ENCODE results near the gene RUBCNL. TPM values are rescaled to one million over a fixed set of nuclear protein-coding genes. Genes with fewer than 3 reads are reported as not detected.

The RUBCNL gene
- total and polyA plus RNA-seq, 2 of the 4 experiments (the other 2 are of a cell fraction): 0.03 TPM; not detected in 1

- Histone ChIP-seq H2BK120ac (ENCODE audit: low read depth, low read length) (no peak overlapping the region), H3K27ac (ENCODE audit: insufficient read depth, low read length) (no peak overlapping the region), H2AFZ (replicated peaks; ENCODE audit: low read length, poor library complexity) (no peak overlapping the region), H2BK20ac (ENCODE audit: low read depth, low read length) (no peak overlapping the region), H3K79me1 (ENCODE audit: low read depth in 1 of 2, low read length in 2 of 2) (no peaks in the 10 kb centered on the region), H3K4me2 (ENCODE audit: low read depth, low read length) (no peak overlapping the region), H3K4me1 (ENCODE audit: control insufficient read depth, insufficient read depth, low read length) (no peaks in the 10 kb centered on the region), H3K56ac (ENCODE audit: extremely low read depth, insufficient read depth, low read length) (no peak overlapping the region), H4K8ac (ENCODE audit: low read depth in 2 of 2, low read length in 2 of 2) (no peak overlapping the region), H4K20me1 (ENCODE audit: insufficient read depth, low read length) (no peaks in the 10 kb centered on the region), H3K4me3 (ENCODE audit: insufficient read depth, low read depth, low read length) (no peak overlapping the region), H3K14ac (replicated peaks; ENCODE audit: low read depth, low read length) (no peak overlapping the region), H4K91ac (ENCODE audit: insufficient read depth, low read depth, low read length) (no peak overlapping the region), H2AK5ac (ENCODE audit: low read depth, low read length) (no peak overlapping the region), H3K36me3 (ENCODE audit: control insufficient read depth, insufficient read depth, low read length) (no peaks in the 10 kb centered on the region), H3K9me1 (ENCODE audit: insufficient read depth, low read length) (no peaks in the 10 kb centered on the region), H3K9me3 (ENCODE audit: control insufficient read depth, insufficient read depth, low read length) (no peaks in the 10 kb centered on the region), H3K9ac (ENCODE audit: low read depth, low read length) (no peak overlapping the region), H2BK15ac (ENCODE audit: low read depth, low read length) (no peak overlapping the region), H2BK5ac (ENCODE audit: low read depth, low read length, poor library complexity, severe bottlenecking) (no peak overlapping the region), H2AK9ac (replicated peaks; ENCODE audit: low read depth, low read length, poor library complexity) (no peak overlapping the region), H3K23ac (ENCODE audit: low read depth, low read length) (no peak overlapping the region), H3K27me3 (ENCODE audit: control insufficient read depth, insufficient read depth, low read length) (peaks cover 9% of the 10 kb centered on the region), H3K4ac (ENCODE audit: low read depth, low read length) (no peak overlapping the region), H4K5ac (ENCODE audit: low read depth, low read length) (no peak overlapping the region), H3K18ac (ENCODE audit: low read depth, low read length) (no peak overlapping the region)
- no peak for DNase-seq
- ChIA-PET CTCF (no interaction called here), POLR2A (ENCODE audit: unreplicated experiment) (no interaction called here)
- in situ Hi-C loops (cut with MboI; ENCODE audit: low sequenced_read_pairs) (no loop called here), intact Hi-C loops (cut with micrococcal nuclease) (no loop called here), dilution Hi-C loops (cut with HindIII; ENCODE audit: low sequenced_read_pairs, unreplicated experiment) (no loop called here)
- no TSS peak for BruUV-seq (replicated peaks)
- TF ChIP-seq MAFK (IDR thresholded peaks at IDR 0.05; ENCODE audit: low read depth, low read length) (no peak), POLR2A (IDR thresholded peaks at IDR 0.05; ENCODE audit: low read depth, low read length) (no peak), CTCF (conservative IDR thresholded peaks at IDR 0.05; ENCODE audit: low read depth, low read length) (no peak), MXI1 (IDR thresholded peaks at IDR 0.05; ENCODE audit: borderline replicate concordance, low read depth, low read length) (no peak), USF2 (IDR thresholded peaks at IDR 0.05; ENCODE audit: low read depth, low read length) (no peak), MAZ (IDR thresholded peaks at IDR 0.05; ENCODE audit: borderline replicate concordance, low read depth, low read length) (no peak), FOS (IDR thresholded peaks at IDR 0.05; ENCODE audit: low read depth, low read length) (no peak), RCOR1 (IDR thresholded peaks at IDR 0.05; ENCODE audit: insufficient replicate concordance, low read length) (no peak), NFE2L2 (IDR thresholded peaks at IDR 0.05; ENCODE audit: low read depth, low read length) (no peak), BHLHE40 (IDR thresholded peaks at IDR 0.05; ENCODE audit: low read depth, low read length) (no peak), CHD1 (IDR thresholded peaks at IDR 0.05; ENCODE audit: low read depth, low read length) (no peak), RFX5 (IDR thresholded peaks at IDR 0.05; ENCODE audit: low read depth, low read length) (no peak), CEBPB (IDR thresholded peaks at IDR 0.05; ENCODE audit: low read depth, low read length) (no peak), SMC3 (IDR thresholded peaks at IDR 0.05; ENCODE audit: low read depth, low read length) (no peak), RAD21 (IDR thresholded peaks at IDR 0.05; ENCODE audit: low read length) (no peak), ELK1 (IDR thresholded peaks at IDR 0.05; ENCODE audit: borderline replicate concordance, low read depth, low read length) (no peak)
- WGBS, 2 experiments (ENCODE audit: extremely low coverage in 2 of 2, insufficient read length in 1 of 2): 67% methylated on average over 1 of the region's 10 CpGs; no CpG with 5 or more reads in 1 of the 2 experiments
- no peak for ATAC-seq (ENCODE audit: low read depth)
These were observed 52.8 kb downstream of the RUBCNL start for GRCh38 chr13:46334035-46334822.

All from IMR-90 (cell line).